ENCODE results near the gene ARHGAP28. TPM values are rescaled to one million over a fixed set of nuclear protein-coding genes. Genes with fewer than 3 reads are reported as not detected.

ARHGAP28 gene
- polyA plus RNA-seq, 3 donors, result not detected

- Histone ChIP-seq H3K27me3 (ENCODE audit: control insufficient read depth in 2 of 2, insufficient read depth in 2 of 2, low read length in 2 of 2) (no peaks in the 10 kb centered on the region), H3K9ac (ENCODE audit: insufficient read depth, low read length, poor library complexity, severe bottlenecking) (no peak overlapping the region), H4K20me1 (ENCODE audit: insufficient read depth, low read length) (no peaks in the 10 kb centered on the region), H3K9me3 (replicated peaks in 1 of 2; ENCODE audit: control insufficient read depth in 1 of 2, insufficient read depth in 1 of 2, low read length in 2 of 2) (no peaks in the 10 kb centered on the region), H3K4me2 (replicated peaks; ENCODE audit: extremely low read depth, low read length, poor library complexity, severe bottlenecking) (no peak overlapping the region), H3K27ac (ENCODE audit: low read depth in 1 of 2, low read length in 2 of 2) (no peak overlapping the region), H3K4me1 (ENCODE audit: control insufficient read depth in 1 of 2, insufficient read depth in 2 of 2, low read length in 2 of 2) (no peaks in the 10 kb centered on the region), H3K4me3 (replicated peaks in 1 of 3; ENCODE audit: low read depth in 2 of 3, low read length in 3 of 3) (no peak overlapping the region), H3K79me2 (ENCODE audit: insufficient read depth, low read length) (no peaks in the 10 kb centered on the region), H3K36me3 (replicated peaks in 1 of 2; ENCODE audit: control insufficient read depth in 1 of 2, insufficient read depth in 2 of 2, low read length in 2 of 2) (no peaks in the 10 kb centered on the region), H2AFZ (ENCODE audit: insufficient read depth, low read depth, low read length, poor library complexity, severe bottlenecking) (no peak overlapping the region)
- intact Hi-C loops (cut with micrococcal nuclease), result no loop called here
- 83% methylated on average over 1 of the region's 1 CpG for WGBS (ENCODE audit: insufficient coverage)
- no peak overlapping the region for H3K4me3 Mint-ChIP-seq
- H3K27me3 Mint-ChIP-seq (ENCODE audit: low read depth in 3 of 3), result peaks cover 0 to 5% (median 1%) of the 10 kb centered on the region in 3 donors
- DNase-seq, result no peak
- no peaks in the 10 kb centered on the region for H3K4me1 Mint-ChIP-seq
- H3K36me3 Mint-ChIP-seq, result no peaks in the 10 kb centered on the region
- peaks cover 0 to 2% (median 0%) of the 10 kb centered on the region in 7 donors for H3K9me3 Mint-ChIP-seq
- no peak for TF ChIP-seq CTCF (IDR thresholded peaks at IDR 0.05)
- H3K27ac Mint-ChIP-seq, result no peak overlapping the region
These were observed 9.4 kb upstream of the ARHGAP28 start for GRCh38 chr18:6719910-6720683.

- no peaks in the 10 kb centered on the region for H3K79me2 ChIP-seq (ENCODE audit: insufficient read depth, low read length)
- H3K27ac ChIP-seq (ENCODE audit: low read depth in 1 of 2, low read length in 2 of 2), result no peak overlapping the region
- Mint-ChIP-seq H3K4me1 (no peaks in the 10 kb centered on the region), H3K4me3 (no peak overlapping the region), H3K27me3 (ENCODE audit: low read depth in 3 of 3) (no peaks in the 10 kb centered on the region), H3K36me3 (no peaks in the 10 kb centered on the region), H3K27ac (no peak overlapping the region), H3K9me3 (peaks cover 0 to 2% (median 0%) of the 10 kb centered on the region in 7 donors)
- no peaks in the 10 kb centered on the region for H3K9me3 ChIP-seq (replicated peaks in 1 of 2; ENCODE audit: control insufficient read depth in 1 of 2, insufficient read depth in 1 of 2, low read length in 2 of 2)
- H3K9ac ChIP-seq (ENCODE audit: insufficient read depth, low read length, poor library complexity, severe bottlenecking), result no peak overlapping the region
- no CpG with 5 or more reads among the region's 1 CpG for WGBS (ENCODE audit: insufficient coverage)
- no peaks in the 10 kb centered on the region for H4K20me1 ChIP-seq (ENCODE audit: insufficient read depth, low read length)
- H2AFZ ChIP-seq (ENCODE audit: insufficient read depth, low read depth, low read length, poor library complexity, severe bottlenecking), result no peak overlapping the region
- no peak for TF ChIP-seq CTCF (IDR thresholded peaks at IDR 0.05)
- no peaks in the 10 kb centered on the region for H3K36me3 ChIP-seq (replicated peaks in 1 of 2; ENCODE audit: control insufficient read depth in 1 of 2, insufficient read depth in 2 of 2, low read length in 2 of 2)
- H3K27me3 ChIP-seq (ENCODE audit: control insufficient read depth in 2 of 2, insufficient read depth in 2 of 2, low read length in 2 of 2), result no peaks in the 10 kb centered on the region
- intact Hi-C loops (cut with micrococcal nuclease), result no loop called here
- H3K4me3 ChIP-seq (replicated peaks in 1 of 3; ENCODE audit: low read depth in 2 of 3, low read length in 3 of 3), result no peak overlapping the region
- no peaks in the 10 kb centered on the region for H3K4me1 ChIP-seq (ENCODE audit: control insufficient read depth in 1 of 2, insufficient read depth in 2 of 2, low read length in 2 of 2)
- H3K4me2 ChIP-seq (replicated peaks; ENCODE audit: extremely low read depth, low read length, poor library complexity, severe bottlenecking), result no peak overlapping the region
- DNase-seq, result no peak
These were observed 7.8 kb upstream of the ARHGAP28 start for GRCh38 chr18:6721755-6722154.
